GM18499 (cell line): ENCODE results near the gene CD160.
"Not testable (repeated sequence)": the region's sequence is repeated elsewhere in the genome, so short reads cannot be mapped to it uniquely, and the experiment has no call there.

Experiments
- ATAC-seq: cut with Tn5 transposase; IDR thresholded peaks from one replicate; pipeline ENCODE4 v1.9.1; 2021; ENCODE audit warnings: moderate number of reproducible peaks; ENCODE audit not compliant: insufficient read depth, unreplicated experiment

Gene CD160

DNA sequence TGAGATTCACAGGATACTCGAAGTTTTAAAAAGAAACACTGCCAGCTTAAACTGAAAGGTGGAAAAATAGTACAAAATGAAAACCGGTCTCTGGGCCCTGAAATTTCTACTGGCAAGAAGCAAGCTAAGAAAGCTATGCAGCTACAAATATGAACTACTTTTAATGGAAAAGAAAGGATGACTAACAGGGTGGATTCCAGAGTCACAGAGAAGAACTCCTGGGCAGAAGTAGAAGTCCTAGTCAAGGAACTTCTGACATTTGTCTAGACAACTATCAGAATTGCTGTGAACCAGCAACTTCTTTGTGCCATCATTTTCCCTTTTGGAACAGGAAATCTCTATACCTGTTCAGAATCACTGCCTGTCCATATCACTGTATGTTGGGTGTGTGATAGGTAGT is 38.1 kb downstream of the CD160 start:
- no peak for ATAC-seq

DNA sequence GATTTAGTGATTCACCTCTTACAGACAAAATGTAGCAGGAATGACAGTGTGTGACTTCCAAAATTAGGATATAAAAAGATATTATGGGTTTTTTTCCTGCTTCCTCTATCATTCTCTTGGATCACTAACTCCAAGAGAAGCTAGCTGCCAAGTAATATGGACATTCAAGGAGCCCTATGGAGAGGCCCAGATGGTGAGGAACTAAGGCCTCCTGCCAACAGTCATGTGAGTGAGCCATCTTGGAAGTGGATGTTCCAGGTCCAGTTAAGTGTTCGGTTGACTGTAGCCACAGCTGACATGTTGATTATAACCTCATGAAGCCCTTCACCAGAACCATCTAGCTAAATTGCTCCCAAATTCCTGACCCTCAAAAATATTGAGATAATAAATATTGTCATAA is 38.8 kb downstream of the CD160 start:
- no peak for ATAC-seq

DNA sequence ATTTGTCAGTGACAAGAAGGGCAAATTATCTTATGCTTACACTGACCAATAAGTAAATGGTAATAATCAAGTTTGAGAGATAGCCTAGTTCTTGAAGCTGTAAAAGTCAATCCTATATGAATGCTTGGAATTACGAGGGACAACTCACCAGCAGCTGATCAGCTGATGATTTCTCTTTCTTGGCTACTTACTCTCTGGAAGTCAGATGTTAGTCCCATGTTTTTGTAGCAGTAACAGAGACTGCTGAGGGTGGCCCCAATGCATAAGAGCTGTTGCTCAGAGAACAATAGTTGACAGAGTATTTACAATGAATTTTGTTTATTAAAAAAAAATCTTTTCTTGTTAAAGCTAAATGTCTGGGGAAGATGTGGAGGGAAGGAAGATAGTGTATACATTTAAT is 39.3 kb downstream of the CD160 start:
- no peak for ATAC-seq

DNA sequence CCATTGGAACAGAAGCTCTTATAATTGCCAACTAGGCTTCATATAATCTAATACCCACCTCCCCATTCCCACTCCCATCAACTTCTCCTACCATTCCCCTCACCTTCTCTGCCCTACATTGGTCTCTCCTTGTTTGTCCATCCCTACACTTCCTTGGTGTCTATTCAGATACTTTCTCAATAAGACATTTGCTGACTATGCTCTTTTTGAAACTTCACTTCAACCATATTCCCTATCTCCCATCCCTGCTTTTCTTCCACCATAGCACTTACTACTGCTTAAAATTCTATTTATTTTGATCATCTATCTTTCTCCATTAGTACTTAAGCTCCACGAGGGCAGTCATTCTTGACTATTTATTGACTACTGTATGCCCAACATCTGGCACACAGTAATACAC is 40.4 kb downstream of the CD160 start:
- ATAC-seq, result no peak

DNA sequence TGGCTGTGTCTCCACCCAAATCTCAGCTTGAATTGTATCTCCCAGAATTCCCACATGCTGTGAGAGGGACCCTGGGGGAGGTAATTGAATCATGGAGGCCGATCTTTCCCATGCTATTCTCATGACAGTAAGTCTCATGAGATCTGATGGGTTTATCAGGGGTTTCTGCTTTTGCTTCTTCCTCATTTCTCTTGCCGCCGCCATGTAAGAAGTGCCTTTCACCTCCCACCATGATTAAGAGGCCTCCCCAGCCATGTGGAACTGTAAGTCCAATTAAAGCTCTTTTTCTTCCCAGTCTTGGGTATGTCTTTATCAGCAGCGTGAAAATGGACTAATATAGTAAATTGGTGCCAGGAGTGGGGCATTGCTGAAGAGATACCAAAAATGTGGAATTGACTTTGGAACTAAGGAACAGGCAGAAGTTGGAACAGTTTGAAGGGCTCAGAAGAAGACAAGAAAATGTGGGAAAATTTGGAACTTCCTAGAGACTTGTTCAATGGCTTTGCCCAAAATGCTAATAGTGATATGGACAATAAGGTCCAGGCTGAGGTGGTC is 41.2 kb downstream of the CD160 start:
- not testable (repeated sequence) for ATAC-seq

DNA sequence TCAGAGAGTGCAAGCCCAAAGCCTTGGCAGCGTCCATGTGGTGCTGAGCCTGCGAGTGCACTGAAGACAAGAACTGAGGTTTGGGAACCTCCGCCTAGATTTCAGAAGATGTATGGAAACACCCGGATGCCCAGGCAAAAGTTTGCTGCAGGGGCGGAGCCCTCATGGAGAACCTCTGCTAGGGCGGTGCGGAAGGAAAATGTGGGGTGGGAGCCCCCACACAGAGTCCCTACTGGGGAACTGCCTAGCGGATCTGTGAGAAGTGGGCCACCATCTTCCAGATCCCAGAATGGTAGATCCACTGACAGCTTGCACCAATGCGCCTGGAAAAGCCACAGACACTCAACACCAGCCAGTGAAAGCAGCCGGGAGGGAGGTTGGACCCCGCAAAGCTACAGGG is 42.2 kb downstream of the CD160 start:
- ATAC-seq, result not testable (repeated sequence)

DNA sequence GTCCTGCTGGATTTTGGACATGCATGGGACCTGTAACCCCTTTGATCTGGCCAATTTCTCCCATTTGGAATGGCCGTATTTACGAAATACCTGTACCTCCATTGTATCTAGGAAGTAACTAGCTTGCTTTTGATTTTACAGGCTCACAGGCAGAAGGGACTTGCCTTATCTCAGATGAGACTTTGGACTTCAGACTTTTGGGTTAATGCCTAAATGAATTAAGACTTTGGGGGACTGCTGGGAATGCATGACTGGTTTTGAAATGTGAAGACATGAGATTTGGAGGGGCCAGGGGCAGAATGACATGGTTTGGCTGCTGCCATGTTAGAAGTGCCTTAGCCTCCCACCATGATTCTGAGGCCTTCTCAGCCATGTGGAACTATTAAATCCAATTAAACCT is 42.7 kb downstream of the CD160 start:
- ATAC-seq, result not testable (repeated sequence)

DNA sequence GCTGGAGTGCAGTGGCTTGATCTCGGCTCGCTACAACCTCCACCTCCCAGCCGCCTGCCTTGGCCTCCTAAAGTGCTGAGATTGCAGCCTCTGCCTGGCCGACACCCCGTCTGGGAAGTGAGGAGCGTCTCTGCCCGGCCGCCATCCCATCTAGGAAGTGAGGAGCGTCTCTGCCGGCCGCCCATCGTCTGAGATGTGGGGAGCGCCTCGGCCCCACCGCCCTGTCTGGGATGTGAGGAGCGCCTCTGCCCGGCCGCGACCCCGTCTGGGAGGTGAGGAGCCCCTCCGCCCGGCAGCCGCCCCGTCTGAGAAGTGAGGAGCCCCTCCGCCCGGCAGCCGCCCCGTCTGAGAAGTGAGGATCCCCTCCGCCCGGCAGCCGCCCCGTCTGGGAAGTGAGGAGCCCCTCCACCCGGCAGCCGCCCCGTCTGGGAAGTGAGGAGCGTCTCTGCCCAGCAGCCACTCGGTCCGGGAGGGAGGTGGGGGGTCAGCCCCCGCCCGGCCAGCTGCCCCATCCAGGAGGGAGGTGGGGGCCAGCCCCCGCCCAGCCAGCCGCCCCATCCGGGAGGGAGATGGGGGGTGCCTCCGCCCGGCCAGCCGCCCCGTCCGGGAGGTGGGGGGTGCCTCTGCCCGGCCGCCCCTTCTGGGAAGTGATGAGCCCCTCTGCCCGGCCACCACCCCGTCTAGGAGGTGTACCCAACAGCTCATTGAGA is 45.1 kb downstream of the CD160 start:
- ATAC-seq, result not testable (repeated sequence)

DNA sequence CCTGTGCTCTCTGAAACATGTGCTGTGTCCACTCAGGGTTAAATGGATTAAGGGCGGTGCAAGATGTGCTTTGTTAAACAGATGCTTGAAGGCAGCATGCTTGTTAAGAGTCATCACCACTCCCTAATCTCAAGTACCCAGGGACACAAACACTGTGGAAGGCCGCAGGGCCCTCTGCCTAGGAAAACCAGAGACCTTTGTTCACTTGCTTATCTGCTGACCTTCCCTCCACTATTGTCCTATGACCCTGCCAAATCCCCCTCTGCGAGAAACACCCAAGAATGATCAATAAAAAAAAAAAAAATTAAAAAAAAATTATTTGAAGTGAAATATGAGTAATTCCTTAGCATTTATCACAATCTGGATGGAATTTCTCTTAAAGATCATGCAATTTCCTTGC is 45.8 kb downstream of the CD160 start:
- ATAC-seq, result not testable (repeated sequence)

DNA sequence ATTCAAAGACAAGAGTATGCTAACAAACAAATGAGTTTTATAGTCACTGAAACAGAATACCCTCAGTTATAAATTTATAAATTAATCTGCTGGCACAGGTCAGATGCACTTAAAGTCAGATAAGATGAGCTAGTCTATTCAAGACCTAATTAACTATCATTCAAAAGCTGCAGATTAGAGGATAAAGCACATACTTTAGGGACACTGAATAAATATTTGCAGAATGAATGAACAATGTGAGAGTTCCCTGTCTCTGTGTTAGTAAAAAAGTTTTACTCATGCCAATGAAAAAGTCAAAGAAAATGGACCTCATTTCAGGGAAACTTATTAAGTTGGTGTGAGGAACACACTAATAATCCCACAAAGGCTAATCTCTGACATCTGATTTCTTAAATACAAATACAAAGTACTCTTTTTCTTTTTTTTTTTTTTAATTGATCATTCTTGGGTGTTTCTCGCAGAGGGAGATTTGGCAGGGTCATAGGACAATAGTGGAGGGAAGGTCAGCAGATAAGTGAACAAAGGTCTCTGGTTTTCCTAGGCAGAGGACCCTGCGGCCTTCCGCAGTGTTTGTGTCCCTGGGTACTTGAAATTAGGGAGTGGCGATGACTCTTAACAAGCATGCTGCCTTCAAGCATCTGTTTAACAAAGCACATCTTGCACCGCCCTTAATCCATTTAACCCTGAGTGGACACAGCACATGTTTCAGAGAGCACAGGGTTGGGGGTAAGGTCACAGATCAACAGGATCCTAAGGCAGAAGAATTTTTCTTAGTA is 46.5 kb downstream of the CD160 start:
- not testable (repeated sequence) for ATAC-seq

DNA sequence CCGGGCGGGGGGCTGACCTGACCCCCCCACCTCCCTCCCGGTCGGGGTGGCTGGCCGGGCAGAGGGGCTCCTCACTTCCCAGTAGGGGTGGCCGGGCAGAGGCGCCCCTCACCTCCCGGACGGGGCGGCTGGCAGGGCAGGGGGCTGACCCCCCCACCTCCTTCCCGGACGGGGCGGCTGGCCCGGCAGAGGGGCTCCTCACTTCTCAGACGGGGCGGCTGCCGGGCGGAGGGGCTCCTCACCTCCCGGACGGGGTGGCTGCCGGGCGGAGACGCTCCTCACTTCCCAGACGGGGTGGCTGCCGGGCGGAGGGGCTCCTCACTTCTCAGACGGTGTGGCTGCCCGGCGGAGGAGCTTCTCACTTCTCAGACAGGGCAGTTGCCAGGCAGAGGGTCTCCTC is 47.6 kb downstream of the CD160 start:
- ATAC-seq, result not testable (repeated sequence)

DNA sequence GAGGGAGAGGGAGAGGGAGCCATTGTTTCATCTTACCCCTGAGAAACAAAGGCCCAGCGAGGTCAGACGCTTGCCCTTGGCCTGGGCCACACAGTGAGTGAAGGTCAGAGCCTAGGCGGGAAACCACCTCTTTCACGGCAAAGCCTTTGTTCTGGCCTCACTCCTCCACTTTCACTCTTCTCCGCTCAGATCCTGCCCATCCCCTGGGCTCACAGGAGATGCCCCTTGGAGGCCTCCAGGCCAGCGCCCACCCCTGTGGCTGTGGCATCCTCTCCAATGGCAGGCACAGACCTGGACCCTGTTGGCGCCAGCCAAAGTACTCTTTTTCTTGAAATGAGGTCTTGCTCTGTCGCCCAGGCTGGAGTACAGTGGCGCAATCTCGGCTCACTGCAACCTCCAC is 48.7 kb downstream of the CD160 start:
- not testable (repeated sequence) for ATAC-seq

DNA sequence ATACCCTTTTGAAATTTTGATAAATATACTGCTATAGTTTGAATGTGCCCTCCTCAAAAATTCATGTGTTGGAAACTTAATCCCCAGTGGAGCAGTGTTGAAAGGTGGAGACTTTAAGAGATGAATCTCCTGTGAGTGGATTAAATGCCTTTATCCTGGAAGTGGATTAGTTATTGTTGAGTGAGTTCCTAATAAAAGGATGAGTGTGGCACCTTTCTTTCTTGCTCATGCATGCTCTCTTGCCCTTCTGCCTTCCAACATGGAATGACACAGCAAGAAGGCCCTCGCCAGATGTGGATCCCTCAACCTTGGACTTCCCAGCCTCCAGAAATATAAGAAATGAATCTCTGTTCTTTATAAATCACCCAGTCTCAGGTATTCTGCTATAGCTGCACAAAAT is 51.8 kb downstream of the CD160 start:
- ATAC-seq, result no peak

DNA sequence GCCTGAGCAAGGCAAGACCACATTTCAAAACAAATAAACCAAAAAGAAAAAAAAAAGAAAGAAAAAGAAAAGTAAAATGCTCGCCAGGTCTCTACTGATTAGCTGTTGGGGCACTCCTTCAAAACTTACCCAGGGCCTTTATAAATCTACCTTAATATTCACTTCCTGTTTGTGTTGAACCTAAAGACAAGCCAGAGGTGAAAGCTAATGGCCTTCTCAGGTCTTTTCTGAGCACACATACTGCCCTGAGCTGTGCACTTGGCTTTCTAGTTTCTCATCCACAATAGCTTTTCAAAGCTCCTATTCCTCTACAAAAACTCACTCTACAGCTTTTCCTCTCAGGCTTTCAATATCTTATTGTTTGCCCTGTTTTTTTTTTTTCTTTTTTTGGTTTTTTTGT is 54.1 kb downstream of the CD160 start:
- ATAC-seq, result no peak

DNA sequence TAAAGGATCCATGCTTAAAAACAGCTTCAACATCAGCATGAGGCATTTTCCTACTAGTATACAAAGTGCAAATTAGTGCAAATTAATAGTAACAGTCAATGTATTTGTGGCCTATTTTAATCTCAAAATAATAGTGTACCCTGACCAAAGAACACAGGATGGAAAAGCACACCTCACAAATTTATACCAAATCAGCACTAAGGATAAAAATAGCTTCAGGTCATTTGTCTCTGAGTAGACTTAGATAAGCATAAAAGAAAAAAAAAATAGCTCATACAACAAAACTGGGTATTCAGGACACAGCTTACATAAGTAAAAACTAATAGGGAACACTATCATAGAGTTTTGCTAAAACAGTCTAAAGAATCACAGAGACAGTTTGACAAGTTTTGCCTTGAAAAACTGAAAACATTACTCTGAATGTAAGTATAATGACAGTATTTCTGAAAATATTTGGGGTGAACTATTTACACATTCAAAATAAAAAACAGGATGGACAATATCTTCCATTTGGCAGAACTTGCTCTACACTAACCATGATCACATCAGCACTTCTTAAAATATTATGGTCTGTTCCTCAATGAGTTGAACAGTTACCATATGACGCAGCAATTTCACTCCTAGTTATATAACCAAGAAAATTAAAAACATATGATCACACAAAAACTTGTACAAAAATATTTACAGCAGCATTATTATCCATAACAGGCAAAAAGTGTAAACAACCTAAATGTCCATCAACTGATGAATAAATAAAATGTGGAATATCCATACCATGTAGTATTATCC is 58.3 kb downstream of the CD160 start:
- no peak for ATAC-seq

DNA sequence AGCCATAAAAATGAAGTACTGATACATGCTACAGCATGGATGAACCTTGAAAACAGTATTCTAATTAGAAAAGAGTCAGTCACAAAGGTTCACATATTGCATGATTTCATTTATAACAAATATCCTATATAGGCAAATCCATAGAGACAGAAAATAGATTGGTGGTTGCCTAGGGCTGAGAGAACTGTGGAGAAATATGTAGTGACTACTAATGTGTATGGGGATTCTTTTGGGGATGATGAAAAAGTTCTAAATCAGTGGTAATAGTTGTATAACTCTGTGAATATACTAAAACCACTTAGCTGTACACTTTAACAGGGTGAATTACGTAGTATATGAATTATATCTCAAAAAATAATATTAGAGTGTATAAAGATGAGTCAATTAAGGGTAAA is 58.8 kb downstream of the CD160 start:
- no peak for ATAC-seq

DNA sequence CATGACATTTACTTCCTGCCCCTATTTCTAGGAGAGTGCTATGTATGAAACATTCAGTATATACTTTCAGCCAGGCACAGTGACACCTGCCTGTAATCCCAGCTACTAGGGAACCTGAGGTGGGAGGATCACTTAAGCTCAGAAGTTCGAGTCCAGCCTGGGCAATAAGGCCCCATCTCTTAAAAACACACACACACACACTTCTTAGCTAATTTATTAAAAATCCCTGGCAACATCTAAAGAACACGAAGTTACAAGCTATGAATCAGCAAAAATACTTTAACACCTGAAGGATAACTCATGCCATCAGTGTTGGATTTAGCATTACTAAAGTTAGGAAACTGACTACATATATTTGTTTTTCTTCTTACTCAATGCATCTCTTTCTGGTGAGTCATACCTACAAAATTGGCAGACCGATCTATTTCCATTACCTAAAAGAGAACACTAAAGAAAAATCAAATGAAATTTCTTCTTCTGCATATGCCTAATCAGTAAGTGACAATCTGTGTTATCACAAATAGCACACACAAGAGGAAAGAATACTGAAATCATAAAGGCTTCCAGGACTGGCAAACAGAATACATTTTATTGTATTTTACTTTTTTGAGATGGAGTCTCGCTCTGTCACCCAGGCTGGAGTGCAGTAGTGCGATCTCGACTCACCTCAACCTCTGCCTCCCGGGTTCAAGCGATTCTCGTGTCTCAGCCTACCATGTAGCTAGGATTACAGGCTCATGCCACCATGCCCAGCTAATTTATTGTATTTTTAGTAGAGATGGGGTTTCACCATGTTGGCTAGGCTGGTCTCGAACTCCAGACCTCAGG is 63.2 kb downstream of the CD160 start:
- ATAC-seq, result no peak

DNA sequence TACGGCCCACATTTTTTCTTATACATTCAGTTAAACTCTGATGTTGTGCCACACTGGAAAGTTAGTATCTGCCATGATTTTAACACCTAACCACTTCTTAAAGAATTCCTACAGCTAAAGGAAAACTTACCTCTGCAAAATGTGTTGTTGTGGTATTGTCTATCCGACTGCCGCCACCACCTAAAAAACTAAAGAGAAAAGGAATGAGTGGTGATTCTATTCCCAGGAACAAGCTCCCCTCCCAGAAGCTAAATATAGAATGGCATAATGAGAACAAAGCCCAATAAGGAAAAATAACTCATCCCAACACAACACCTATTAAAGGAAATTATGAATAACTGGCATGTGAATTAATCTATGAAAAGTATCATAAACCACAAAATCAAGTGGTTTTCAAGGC is 65.1 kb downstream of the CD160 start:
- ATAC-seq, result no peak

DNA sequence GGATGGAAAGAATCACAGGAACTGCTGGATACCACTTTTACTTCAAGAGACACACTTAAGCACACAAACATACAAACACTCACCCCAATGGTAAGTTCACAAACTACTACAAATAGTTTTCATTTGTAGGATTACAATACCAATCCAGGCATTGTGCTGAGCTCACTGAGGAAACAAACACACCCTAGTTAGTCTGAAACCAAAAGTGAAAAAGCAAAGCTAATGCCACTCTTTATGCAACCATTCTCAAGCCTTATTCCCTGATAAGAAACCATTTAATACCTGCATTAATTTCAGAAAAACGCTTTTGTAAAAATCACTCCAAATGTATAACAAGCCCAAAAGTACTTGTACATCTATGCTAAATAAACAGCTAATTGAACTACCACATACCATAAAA is 66.2 kb downstream of the CD160 start:
- ATAC-seq, result no peak

DNA sequence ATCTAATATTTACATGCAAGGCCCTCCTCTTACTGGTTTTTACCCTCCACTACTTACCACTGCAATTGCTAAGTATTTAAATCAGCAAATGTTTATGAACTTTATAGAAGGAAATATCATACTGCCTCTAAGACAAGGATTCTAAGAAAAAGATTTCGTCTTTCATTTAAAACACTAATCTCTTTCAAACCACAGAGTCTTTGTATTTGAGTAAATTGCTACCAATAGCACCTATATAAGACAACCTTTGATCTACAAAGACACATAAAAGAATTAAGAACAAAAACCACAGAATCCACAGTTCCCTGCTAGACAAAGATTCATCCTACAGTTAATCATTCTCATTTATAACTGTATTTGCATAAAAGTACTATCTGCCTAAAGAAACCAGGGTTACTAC is 67.0 kb downstream of the CD160 start:
- ATAC-seq, result no peak
